ENCODE measurements around the gene KRTAP12-4. TPM values are rescaled to one million over a fixed set of nuclear protein-coding genes. Genes with fewer than 3 reads are reported as not detected.

The KRTAP12-4 gene
- total RNA-seq: not detected in 2 replicates

GRCh38 chr21:44654576-44655175, at the start of gene KRTAP12-4:
KRTAP12-4 (minus strand) TSS chr21:44654659; CDS start chr21:44654614, 45 bp downstream.

GRCh38 chr21:44697172-44697810, 42.8 kb upstream of the KRTAP12-4 start, which contains the start of gene KRTAP10-12:
KRTAP10-12 (plus strand) TSS chr21:44697172; CDS start chr21:44697202, 30 bp downstream.

GRCh38 chr21:44681861-44682579, 27.6 kb upstream of the KRTAP12-4 start, which contains the start of gene KRTAP12-1:
KRTAP12-1 (minus strand) TSS chr21:44682163; CDS start chr21:44682123, 40 bp downstream.

GRCh38 chr21:44666401-44667320, 12.2 kb upstream of the KRTAP12-4 start, which contains the start of gene KRTAP12-2:
KRTAP12-2 (minus strand) TSS chr21:44666927; CDS start chr21:44666886, 41 bp downstream.

DNA sequence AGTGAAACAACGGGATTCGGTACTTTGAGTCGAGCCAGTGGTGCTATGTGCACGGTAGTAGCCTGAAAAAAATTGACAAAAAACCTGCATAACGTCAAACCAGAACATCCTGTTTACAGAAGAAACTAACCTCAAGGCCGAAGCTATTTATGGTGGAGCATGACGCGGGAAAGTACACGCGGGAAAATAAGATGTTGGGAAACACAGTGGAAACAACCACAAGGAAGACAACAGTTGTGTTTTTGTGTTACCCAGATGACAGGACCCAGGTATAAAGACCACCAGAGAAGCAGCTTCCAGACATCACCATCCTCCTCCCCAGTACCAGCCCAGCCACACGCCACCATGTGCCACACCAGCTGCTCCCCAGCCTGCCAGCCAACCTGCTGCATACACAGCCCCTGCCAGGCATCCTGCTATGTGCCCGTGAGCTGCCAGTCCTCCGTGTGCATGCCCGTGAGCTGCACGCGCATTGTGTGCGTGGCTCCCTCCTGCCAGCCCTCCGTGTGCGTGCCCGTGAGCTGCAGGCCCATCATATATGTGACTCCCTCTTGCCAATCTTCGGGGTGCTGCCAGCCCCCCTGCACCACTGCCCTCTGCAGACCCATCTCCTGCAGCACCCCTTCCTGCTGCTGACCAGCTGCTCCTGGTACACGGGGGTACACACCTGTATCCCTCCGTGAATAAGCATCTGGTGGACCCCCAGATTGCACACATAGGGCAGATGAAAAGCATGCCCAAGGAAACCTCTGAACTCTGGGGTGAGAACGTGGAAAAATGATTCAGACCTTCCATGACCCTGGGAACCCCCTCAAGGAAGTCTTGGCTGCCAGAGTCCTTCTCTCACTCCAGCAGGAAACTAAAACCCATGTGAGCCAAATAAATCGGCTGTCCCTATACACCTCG, 3.4 kb upstream of the KRTAP12-4 start, which contains the start of gene KRTAP12-3:
Gene KRTAP12-3, plus strand, starts transcription at position 298 of the 906 bp plus-strand sequence. Its CDS starts 48 bp downstream, at position 346.

DNA sequence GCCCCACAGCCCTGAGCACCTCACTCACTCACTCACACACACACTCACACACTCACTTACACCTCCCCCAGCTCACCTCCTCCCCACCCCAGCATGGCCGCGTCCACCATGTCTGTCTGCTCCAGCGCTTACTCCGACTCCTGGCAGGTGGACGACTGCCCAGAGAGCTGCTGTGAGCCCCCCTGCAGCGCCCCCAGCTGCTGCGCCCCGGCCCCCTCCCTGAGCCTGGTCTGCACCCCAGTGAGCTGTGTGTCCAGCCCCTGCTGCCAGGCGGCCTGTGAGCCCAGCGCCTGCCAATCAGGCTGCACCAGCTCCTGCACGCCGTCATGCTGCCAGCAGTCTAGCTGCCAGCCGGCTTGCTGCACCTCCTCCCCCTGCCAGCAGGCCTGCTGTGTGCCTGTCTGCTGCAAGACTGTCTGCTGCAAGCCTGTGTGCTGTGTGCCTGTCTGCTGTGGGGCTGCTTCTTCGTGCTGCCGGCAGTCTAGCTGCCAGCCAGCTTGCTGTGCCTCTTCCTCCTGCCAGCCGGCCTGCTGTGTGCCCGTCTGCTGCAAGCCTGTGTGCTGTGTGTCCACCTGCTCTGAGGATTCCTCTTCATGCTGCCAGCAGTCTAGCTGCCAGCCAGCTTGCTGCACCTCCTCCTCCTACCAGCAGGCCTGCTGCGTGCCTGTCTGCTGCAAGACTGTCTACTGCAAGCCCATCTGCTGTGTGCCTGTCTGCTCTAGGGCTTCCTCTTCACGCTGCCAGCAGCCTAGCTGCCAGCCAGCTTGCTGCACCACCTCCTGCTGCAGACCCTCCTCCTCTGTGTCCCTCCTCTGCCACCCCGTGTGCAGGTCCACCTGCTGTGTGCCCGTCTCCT, 7.9 kb downstream of the KRTAP12-4 start, which contains the start of gene KRTAP10-11:
Gene KRTAP10-11, plus strand, starts transcription at position 49 of the 856 bp plus-strand sequence. Its CDS starts 45 bp downstream, at position 94.

GRCh38 chr21:44637018-44637850, 17.2 kb downstream of the KRTAP12-4 start, which contains the start of gene KRTAP10-10:
KRTAP10-10 (plus strand) TSS chr21:44637356; CDS start chr21:44637418, 62 bp downstream.

GRCh38 chr21:44626673-44627143, 27.8 kb downstream of the KRTAP12-4 start, which contains the start of gene KRTAP10-9:
KRTAP10-9 (plus strand) TSS chr21:44627093; CDS start chr21:44627172, 79 bp downstream.

DNA sequence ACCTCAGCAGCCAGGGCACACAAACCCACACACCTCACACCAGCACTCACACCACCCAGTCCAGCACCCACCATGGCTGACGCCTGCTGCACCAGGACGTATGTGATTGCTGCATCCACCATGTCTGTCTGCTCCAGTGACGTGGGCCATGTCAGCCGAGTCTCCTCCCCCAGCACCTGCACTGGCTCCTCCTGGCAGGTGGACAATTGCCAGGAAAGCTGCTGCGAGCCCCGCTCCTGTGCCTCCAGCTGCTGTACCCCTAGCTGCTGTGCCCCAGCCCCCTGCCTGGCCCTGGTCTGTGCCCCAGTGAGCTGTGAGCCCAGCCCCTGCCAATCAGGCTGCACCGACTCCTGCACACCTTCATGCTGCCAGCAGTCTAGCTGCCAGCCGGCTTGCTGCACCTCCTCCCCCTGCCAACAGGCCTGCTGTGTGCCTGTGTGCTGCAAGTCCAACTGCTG, 42.4 kb downstream of the KRTAP12-4 start, which contains the start of gene KRTAP10-8:
Gene KRTAP10-8, plus strand, starts transcription at position 51 of the 458 bp plus-strand sequence. Its CDS starts 22 bp downstream, at position 73.

Other genes starting within 250 kb of the KRTAP12-4 start
- gene LRRC3, start 199.1 kb downstream of the KRTAP12-4 start, total RNA-seq: 0.64 and 1.0 TPM in 2 replicates
- not detected in 2 replicates for gene KRTAP10-1, start 114.5 kb downstream of the KRTAP12-4 start, total RNA-seq
- gene KRTAP10-2, start 103.2 kb downstream of the KRTAP12-4 start, total RNA-seq: not detected in 2 replicates
- gene KRTAP10-3, start 95.9 kb downstream of the KRTAP12-4 start, total RNA-seq: not detected in 2 replicates
- not detected in 2 replicates for gene KRTAP10-4, start 80.9 kb downstream of the KRTAP12-4 start, total RNA-seq
- not detected in 2 replicates for gene KRTAP10-5, start 74.1 kb downstream of the KRTAP12-4 start, total RNA-seq
- gene KRTAP10-6, start 62.2 kb downstream of the KRTAP12-4 start, total RNA-seq: not detected in 2 replicates
- not detected in 2 replicates for gene KRTAP10-7, start 54.1 kb downstream of the KRTAP12-4 start, total RNA-seq
- gene KRTAP10-8, start 42.6 kb downstream of the KRTAP12-4 start, total RNA-seq: not detected in 2 replicates
- gene KRTAP10-9, start 27.6 kb downstream of the KRTAP12-4 start, total RNA-seq: not detected in 2 replicates
- not detected in 2 replicates for gene KRTAP10-10, start 17.3 kb downstream of the KRTAP12-4 start, total RNA-seq
- not detected in 2 replicates for gene KRTAP10-11, start 8.2 kb downstream of the KRTAP12-4 start, total RNA-seq
- gene KRTAP12-3, start 3.3 kb upstream of the KRTAP12-4 start, total RNA-seq: not detected in 2 replicates
- gene KRTAP12-2, start 12.3 kb upstream of the KRTAP12-4 start, total RNA-seq: not detected in 2 replicates
- not detected in 2 replicates for gene KRTAP12-1, start 27.5 kb upstream of the KRTAP12-4 start, total RNA-seq
- gene KRTAP10-12, start 42.5 kb upstream of the KRTAP12-4 start, total RNA-seq: not detected in 2 replicates
- gene TSPEAR, start 56.9 kb upstream of the KRTAP12-4 start, total RNA-seq: not detected in 2 replicates
- 26.0 and 36.0 TPM in 2 replicates for gene UBE2G2, start 147.2 kb upstream of the KRTAP12-4 start, total RNA-seq
- 71.9 and 80.0 TPM in 2 replicates for gene SUMO3, start 163.4 kb upstream of the KRTAP12-4 start, total RNA-seq
- gene PTTG1IP, start 219.0 kb upstream of the KRTAP12-4 start, total RNA-seq: 221 and 345 TPM in 2 replicates